Esophagus squamous epithelium (tissue), 4 donors: ENCODE measurements around the gene COL6A3.

ENCODE experiments used
- POLR2A ChIP-seq, 4 donors: fragments of 450-650 bp; IDR thresholded peaks; one replicate each; pipeline ENCODE4 v1.6.1; 2017; ENCODE audit warnings: antibody characterized with exemption in 4 of 4, mild to moderate bottlenecking in 4 of 4, moderate library complexity in 3 of 4
- TF ChIP-seq, protein P1 (sequence below), 6 experiments: fragments of 450-650 bp in 4 of 6; fragments of 200-600 bp in 2 of 6; sonication (generic) in 2 of 6; IDR thresholded peaks; one replicate each; pipeline ENCODE4 v1.5.1; 2016 to 2019; ENCODE audit warnings: antibody characterized with exemption in 6 of 6, mild to moderate bottlenecking in 4 of 6, moderate library complexity in 4 of 6

DNA sequence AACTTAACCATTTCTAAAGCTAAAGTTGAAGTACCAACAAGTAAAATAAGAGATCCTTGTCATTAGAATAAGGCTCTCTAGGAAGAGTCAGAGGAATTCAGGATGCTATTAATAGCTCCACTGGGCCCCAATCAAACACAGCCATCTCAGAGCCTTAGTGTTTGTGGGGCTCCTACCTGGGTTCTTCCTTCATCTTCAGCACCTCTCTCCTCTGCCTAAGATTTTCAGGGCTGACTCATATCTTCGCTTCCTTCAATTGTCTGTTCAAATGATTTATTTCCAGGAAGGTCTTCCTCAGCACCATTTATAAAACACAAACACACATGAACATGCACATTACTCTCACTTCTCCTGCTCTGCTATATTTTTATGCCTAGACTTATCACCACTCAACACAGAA lies 119.5 kb downstream of the COL6A3 start:
- TF ChIP-seq, protein P1, sequence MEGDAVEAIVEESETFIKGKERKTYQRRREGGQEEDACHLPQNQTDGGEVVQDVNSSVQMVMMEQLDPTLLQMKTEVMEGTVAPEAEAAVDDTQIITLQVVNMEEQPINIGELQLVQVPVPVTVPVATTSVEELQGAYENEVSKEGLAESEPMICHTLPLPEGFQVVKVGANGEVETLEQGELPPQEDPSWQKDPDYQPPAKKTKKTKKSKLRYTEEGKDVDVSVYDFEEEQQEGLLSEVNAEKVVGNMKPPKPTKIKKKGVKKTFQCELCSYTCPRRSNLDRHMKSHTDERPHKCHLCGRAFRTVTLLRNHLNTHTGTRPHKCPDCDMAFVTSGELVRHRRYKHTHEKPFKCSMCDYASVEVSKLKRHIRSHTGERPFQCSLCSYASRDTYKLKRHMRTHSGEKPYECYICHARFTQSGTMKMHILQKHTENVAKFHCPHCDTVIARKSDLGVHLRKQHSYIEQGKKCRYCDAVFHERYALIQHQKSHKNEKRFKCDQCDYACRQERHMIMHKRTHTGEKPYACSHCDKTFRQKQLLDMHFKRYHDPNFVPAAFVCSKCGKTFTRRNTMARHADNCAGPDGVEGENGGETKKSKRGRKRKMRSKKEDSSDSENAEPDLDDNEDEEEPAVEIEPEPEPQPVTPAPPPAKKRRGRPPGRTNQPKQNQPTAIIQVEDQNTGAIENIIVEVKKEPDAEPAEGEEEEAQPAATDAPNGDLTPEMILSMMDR (IDR thresholded peaks at IDR 0.05) = no peak
- no peak for TF ChIP-seq POLR2A (IDR thresholded peaks at IDR 0.05)
